Dendritic cell treated with granulocyte-macrophage colony-stimulating factor and Interleukin-4, amounts not matched to agents 40 ng/mL and 50 ng/mL, for 4 days (primary cell): ENCODE measurements around the gene TP73.

Source experiments
- H3K27ac Mint-ChIP-seq: one replicate; pipeline ENCODE4 v1.8.0; 2022; ENCODE audit warnings: mild to moderate bottlenecking, mixed read lengths
- H3K27me3 Mint-ChIP-seq: one replicate; pipeline ENCODE4 v1.8.0; 2022; ENCODE audit warnings: mild to moderate bottlenecking, mixed read lengths
- H3K36me3 Mint-ChIP-seq: one replicate; pipeline ENCODE4 v1.8.0; 2022; ENCODE audit warnings: low read depth, mixed read lengths
- H3K4me1 Mint-ChIP-seq: one replicate; pipeline ENCODE4 v1.8.0; 2022; ENCODE audit warnings: low read depth, mixed read lengths
- H3K4me3 Mint-ChIP-seq: one replicate; pipeline ENCODE4 v1.8.0; 2022; ENCODE audit warnings: mild to moderate bottlenecking, moderate library complexity, mixed read lengths
- H3K9me3 Mint-ChIP-seq: one replicate; pipeline ENCODE4 v1.8.0; 2022; ENCODE audit warnings: mixed read lengths
- intact Hi-C: fragments of 100-400 bp; cut with micrococcal nuclease; formaldehyde crosslinking; loops from one replicate; pipeline ENCODE4 v1.15.0; 2022

The TP73 gene

GRCh38 chr1:3625151-3625907 lies 27.0 kb upstream of the TP73 start:
- intact Hi-C loops: no loop called here
- H3K27ac Mint-ChIP-seq: peak overlapping the region; percentile 81
- peaks cover 49% of the 10 kb centered on the region for H3K36me3 Mint-ChIP-seq

GRCh38 chr1:3626025-3626424 lies 26.3 kb upstream of the TP73 start:
- H3K4me1 Mint-ChIP-seq: peaks cover 57% of the 10 kb centered on the region
- H3K27me3 Mint-ChIP-seq: peaks cover 6% of the 10 kb centered on the region
- H3K36me3 Mint-ChIP-seq: peaks cover 56% of the 10 kb centered on the region
- H3K27ac Mint-ChIP-seq: peak overlapping the region; percentile 81
- intact Hi-C loops: no loop called here
- peak overlapping the region; percentile 71 for H3K4me3 Mint-ChIP-seq
- H3K9me3 Mint-ChIP-seq: no peaks in the 10 kb centered on the region

More at GRCh38 chr1:3625151-3625907, 27.0 kb upstream of the TP73 start:
- peak overlapping the region; percentile 97 for H3K4me3 Mint-ChIP-seq
- no peaks in the 10 kb centered on the region for H3K9me3 Mint-ChIP-seq
- H3K4me1 Mint-ChIP-seq: peaks cover 50% of the 10 kb centered on the region
- peaks cover 8% of the 10 kb centered on the region for H3K27me3 Mint-ChIP-seq

- Mint-ChIP-seq H3K9me3 (no peaks in the 10 kb centered on the region), H3K36me3 (peaks cover 72% of the 10 kb centered on the region), H3K27me3 (peaks cover 6% of the 10 kb centered on the region), H3K4me1 (peaks cover 49% of the 10 kb centered on the region), H3K27ac (no peak overlapping the region), H3K4me3 (no peak overlapping the region)
- intact Hi-C loops: no loop called here
Measured at GRCh38 chr1:3627515-3628253, 24.6 kb upstream of the TP73 start.

- peaks cover 42% of the 10 kb centered on the region for H3K4me1 Mint-ChIP-seq
- H3K9me3 Mint-ChIP-seq: no peaks in the 10 kb centered on the region
- peaks cover 6% of the 10 kb centered on the region for H3K27me3 Mint-ChIP-seq
- no peak overlapping the region for H3K27ac Mint-ChIP-seq
- intact Hi-C loops: no loop called here
- no peak overlapping the region for H3K4me3 Mint-ChIP-seq
- H3K36me3 Mint-ChIP-seq: peaks cover 80% of the 10 kb centered on the region
Measured at GRCh38 chr1:3628445-3628844, 23.9 kb upstream of the TP73 start.

GRCh38 chr1:3629561-3630160 lies 22.7 kb upstream of the TP73 start:
- H3K27me3 Mint-ChIP-seq: no peaks in the 10 kb centered on the region
- H3K4me3 Mint-ChIP-seq: no peak overlapping the region
- H3K27ac Mint-ChIP-seq: no peak overlapping the region
- peaks cover 30% of the 10 kb centered on the region for H3K4me1 Mint-ChIP-seq
- H3K9me3 Mint-ChIP-seq: no peaks in the 10 kb centered on the region
- H3K36me3 Mint-ChIP-seq: peaks cover 85% of the 10 kb centered on the region
- intact Hi-C loops: no loop called here

- intact Hi-C loops: no loop called here
- peak overlapping the region; percentile 75 for H3K27ac Mint-ChIP-seq
Measured at GRCh38 chr1:3630161-3630611, 22.1 kb upstream of the TP73 start.

GRCh38 chr1:3630914-3631313 lies 21.4 kb upstream of the TP73 start:
- peak overlapping the region; percentile 75 for H3K27ac Mint-ChIP-seq
- intact Hi-C loops: no loop called here
- H3K36me3 Mint-ChIP-seq: peaks cover 94% of the 10 kb centered on the region
- no peaks in the 10 kb centered on the region for H3K27me3 Mint-ChIP-seq
- H3K4me3 Mint-ChIP-seq: no peak overlapping the region
- H3K4me1 Mint-ChIP-seq: peaks cover 24% of the 10 kb centered on the region
- H3K9me3 Mint-ChIP-seq: no peaks in the 10 kb centered on the region

More at GRCh38 chr1:3630161-3630611, 22.1 kb upstream of the TP73 start:
- Mint-ChIP-seq H3K4me1 (peaks cover 29% of the 10 kb centered on the region), H3K4me3 (peak overlapping the region; percentile 10), H3K9me3 (no peaks in the 10 kb centered on the region), H3K36me3 (peaks cover 87% of the 10 kb centered on the region), H3K27me3 (no peaks in the 10 kb centered on the region)

- Mint-ChIP-seq H3K9me3 (no peaks in the 10 kb centered on the region), H3K27ac (peak overlapping the region; percentile 75), H3K27me3 (no peaks in the 10 kb centered on the region), H3K4me1 (peaks cover 19% of the 10 kb centered on the region), H3K4me3 (no peak overlapping the region), H3K36me3 (peaks cover 95% of the 10 kb centered on the region)
- intact Hi-C loops: no loop called here
Measured at GRCh38 chr1:3631320-3632260, 20.7 kb upstream of the TP73 start.

GRCh38 chr1:3632298-3632697 lies 20.0 kb upstream of the TP73 start:
- Mint-ChIP-seq H3K9me3 (no peaks in the 10 kb centered on the region), H3K4me1 (peaks cover 19% of the 10 kb centered on the region), H3K27ac (no peak overlapping the region), H3K27me3 (no peaks in the 10 kb centered on the region), H3K4me3 (no peak overlapping the region), H3K36me3 (peaks cover 100% of the 10 kb centered on the region)
- intact Hi-C loops: no loop called here

- intact Hi-C loops: no loop called here
- Mint-ChIP-seq H3K36me3 (peaks cover 100% of the 10 kb centered on the region), H3K27me3 (no peaks in the 10 kb centered on the region), H3K4me3 (no peak overlapping the region), H3K27ac (no peak overlapping the region), H3K9me3 (no peaks in the 10 kb centered on the region), H3K4me1 (peaks cover 19% of the 10 kb centered on the region)
Measured at GRCh38 chr1:3632716-3633343, 19.5 kb upstream of the TP73 start.

- Mint-ChIP-seq H3K9me3 (no peaks in the 10 kb centered on the region), H3K4me3 (no peak overlapping the region), H3K27ac (no peak overlapping the region), H3K4me1 (peaks cover 19% of the 10 kb centered on the region), H3K36me3 (peaks cover 100% of the 10 kb centered on the region), H3K27me3 (no peaks in the 10 kb centered on the region)
- intact Hi-C loops: no loop called here
Measured at GRCh38 chr1:3633344-3634058, 18.8 kb upstream of the TP73 start.

GRCh38 chr1:3634059-3634800 lies 18.1 kb upstream of the TP73 start:
- Mint-ChIP-seq H3K9me3 (no peaks in the 10 kb centered on the region), H3K27me3 (no peaks in the 10 kb centered on the region), H3K4me1 (peaks cover 19% of the 10 kb centered on the region), H3K4me3 (no peak overlapping the region), H3K36me3 (peaks cover 100% of the 10 kb centered on the region), H3K27ac (no peak overlapping the region)
- intact Hi-C loops: no loop called here
